Middle frontal gyrus (tissue), 1 donor: ENCODE results near the gene SLC4A9.
A peak's percentile ranks its signal among the peaks of the same experiment; 100 is the strongest.
"Not testable (repeated sequence)": the region's sequence is repeated elsewhere in the genome, so short reads cannot be mapped to it uniquely, and the experiment has no call there.

Experiments used
- DNase-seq: peaks from one replicate; pipeline ENCODE4 v3.0.0-alpha.2; 2015; ENCODE audit warnings: low spot score; ENCODE audit errors: extremely low spot score

The SLC4A9 gene

DNA sequence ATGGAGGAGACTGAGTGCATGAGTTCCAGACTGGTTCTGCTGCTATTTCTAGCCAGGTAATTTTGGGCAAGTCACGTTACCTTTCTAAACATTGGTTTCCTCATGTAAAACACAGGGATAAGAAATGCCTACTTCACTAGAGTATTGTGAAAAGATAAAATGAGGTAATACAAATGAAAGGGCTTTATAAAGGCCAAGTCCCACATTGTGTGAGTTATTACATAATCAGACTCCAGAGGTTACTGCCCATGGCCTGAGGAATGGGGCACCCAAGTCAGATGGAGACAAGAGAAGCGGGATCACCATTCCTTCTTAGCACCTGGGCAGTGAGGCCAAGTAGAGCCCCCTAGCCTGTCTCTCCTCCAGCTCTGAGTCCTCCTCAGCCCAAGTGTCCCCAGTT is 21.1 kb upstream of the SLC4A9 start:
- DNase-seq: no peak

DNA sequence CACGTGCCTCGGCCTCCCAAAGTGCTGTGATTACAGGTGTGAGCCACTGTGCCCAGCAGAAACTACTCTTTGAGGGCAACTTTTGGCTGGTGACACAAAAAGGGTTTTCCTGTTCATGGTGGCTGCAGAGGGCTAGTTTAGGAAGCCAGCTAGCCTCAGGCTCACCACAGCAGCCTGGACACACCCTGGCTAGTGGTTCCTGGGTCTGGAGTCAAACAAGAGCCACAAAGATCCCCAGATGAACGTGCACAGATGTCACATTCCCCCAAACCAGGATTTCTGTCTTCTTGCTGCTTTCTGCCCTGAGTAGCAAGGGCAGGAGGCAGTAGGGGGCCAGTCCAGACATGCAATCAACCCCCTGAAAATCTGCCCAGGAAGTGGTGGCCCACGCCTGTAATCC is 20.4 kb upstream of the SLC4A9 start:
- DNase-seq: no peak

- no peak for DNase-seq
Observed at GRCh38 chr5:140340605-140341121, 19.3 kb upstream of the SLC4A9 start.

- DNase-seq: peak; percentile 63
Observed at GRCh38 chr5:140341591-140341990, 18.4 kb upstream of the SLC4A9 start.

DNA sequence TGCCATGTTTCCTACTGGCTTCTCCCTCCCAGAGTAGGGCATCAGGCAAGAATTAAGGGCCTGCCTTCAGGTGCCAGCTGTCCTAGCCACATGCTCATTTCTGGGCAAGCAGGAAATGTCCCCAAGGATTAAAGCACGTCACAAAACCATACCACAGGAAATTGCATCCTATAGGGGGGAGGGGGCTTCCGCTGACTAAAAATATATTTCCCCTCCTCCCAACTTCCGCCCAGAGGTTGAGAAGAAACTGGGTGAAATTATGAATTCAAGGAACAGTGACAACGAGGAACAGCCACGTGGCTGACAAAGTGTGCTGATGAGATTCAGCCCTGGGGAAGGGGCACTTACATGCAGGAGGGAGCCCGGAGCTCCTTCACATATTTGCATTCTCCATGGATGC is 17.7 kb upstream of the SLC4A9 start:
- no peak for DNase-seq

DNA sequence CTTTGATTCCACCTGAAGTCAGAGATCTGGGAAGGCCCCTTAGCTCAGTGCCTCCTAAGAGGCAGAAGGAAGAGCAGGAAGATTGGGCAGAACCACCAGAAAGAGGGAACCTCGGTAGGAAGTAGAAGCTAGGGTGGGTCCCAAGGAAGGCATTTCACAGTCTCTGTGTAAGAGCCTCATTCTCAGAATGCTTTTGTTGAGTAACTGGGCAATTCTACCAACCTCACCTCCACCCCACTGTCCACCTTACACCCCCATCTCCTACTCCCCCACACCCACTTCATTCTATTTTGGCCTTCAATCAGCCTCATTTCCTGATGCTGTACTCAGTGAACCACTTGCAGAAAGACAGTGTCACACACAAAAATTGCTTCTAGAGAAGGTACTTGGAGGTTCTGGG is 17.1 kb upstream of the SLC4A9 start:
- DNase-seq: no peak

- not testable (repeated sequence) for DNase-seq
Observed at GRCh38 chr5:140343849-140344248, 16.1 kb upstream of the SLC4A9 start.

DNA sequence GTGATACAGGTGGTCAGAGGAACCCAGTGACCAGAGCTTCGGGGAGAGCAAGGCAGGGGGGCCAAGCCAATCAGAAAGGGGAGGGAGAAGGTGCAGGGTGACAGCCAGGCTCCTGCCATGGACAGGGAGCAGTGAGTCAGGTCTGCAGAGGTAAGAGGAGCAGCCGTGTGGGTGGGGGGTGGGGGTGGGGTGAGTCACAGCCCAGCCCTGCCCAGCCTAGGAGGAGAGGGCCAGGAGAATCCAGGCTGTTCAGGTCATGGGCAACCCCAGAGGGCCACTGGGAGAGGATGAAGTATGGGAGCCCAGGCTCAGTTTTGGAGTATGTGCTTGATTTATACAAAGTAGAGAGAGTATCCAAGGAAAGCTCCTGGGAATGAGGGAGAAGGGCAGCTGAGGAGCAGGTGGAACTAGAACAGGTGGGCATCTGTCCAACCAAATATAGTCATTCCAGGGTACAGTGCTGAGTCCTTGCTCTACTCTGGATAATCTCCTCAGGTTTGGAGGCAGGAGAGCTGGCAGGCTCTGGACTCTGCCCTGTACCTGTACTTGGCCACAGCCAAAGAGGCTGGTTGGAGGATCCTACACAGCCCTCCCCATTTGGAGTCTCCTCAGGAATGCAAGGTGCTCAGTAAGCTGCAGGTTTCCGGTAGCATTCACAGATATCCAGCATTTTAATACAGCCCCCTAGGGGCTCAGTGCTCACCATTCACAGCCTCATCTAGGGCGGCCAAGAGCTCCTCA is 15.1 kb upstream of the SLC4A9 start:
- DNase-seq: no peak

DNA sequence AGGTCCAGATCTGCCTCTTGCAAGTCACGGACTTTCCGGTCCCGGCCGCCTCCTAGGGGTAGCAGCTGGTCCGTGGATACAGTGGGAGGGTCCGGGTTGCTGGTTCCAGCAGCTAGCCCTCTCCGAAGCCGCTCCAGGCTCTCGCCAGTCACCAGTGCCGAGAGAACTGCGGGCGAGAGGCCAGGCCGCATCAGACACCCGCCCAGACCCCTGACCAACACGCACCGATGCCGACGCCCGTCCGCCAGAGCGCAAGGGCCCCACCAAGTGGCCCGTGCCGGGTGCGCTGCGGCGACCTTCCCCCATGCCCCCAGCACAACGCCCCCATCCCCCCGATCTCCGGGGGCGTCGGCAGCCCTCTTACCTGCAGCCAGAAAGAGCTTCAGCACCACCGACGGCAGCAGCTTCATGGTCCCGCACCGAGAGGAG is 14.1 kb upstream of the SLC4A9 start:
- DNase-seq: no peak

GRCh38 chr5:140346348-140347221 is 13.4 kb upstream of the SLC4A9 start, which contains the start of gene HBEGF:
HBEGF (minus strand) TSS chr5:140346603; CDS start chr5:140346328, 275 bp downstream.
- DNase-seq: peak; percentile 65

- no peak for DNase-seq
Observed at GRCh38 chr5:140347360-140347759, 12.6 kb upstream of the SLC4A9 start.

GRCh38 chr5:140348104-140348503 is 11.9 kb upstream of the SLC4A9 start:
- DNase-seq: no peak

DNA sequence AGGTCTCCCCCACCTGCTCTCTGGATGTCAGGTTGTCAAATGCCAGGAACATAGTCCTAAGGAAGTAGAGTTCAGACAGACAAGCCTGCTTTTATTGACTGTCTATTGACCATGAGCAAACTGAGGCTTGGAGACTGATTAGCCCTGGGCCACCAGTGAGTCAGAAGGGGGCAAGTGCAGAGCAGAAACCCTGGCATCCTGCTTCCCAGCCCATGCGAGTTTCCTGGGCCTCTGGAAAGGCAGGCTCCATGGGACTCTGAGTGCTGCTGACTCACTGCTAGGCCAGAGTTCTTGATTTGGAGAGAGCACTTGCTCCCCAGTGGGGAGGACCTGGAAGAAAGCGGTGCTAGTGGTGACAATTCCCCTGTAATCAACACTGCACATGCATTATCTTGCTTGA is 10.8 kb upstream of the SLC4A9 start:
- DNase-seq: no peak

- DNase-seq: peak; percentile 66
Observed at GRCh38 chr5:140351609-140352334, 8.2 kb upstream of the SLC4A9 start.

DNA sequence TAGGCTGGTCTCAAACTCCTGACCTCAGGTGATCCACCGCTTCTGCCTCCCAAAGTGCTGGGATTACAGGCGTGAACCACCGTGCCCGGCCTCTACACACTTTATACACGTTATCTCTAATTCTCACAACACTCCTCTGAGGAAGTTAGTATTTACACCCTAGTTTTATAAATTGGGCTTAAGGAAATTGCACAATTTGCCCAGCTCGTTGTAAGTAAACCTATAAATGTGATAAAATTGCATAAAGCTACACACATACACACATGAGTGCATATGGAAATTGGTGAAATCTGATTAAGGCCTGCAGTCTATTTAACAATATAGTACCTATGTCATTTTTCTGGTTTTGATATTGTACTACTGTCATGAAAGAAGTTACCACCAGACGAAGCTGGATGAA is 4.4 kb upstream of the SLC4A9 start:
- DNase-seq: no peak

DNA sequence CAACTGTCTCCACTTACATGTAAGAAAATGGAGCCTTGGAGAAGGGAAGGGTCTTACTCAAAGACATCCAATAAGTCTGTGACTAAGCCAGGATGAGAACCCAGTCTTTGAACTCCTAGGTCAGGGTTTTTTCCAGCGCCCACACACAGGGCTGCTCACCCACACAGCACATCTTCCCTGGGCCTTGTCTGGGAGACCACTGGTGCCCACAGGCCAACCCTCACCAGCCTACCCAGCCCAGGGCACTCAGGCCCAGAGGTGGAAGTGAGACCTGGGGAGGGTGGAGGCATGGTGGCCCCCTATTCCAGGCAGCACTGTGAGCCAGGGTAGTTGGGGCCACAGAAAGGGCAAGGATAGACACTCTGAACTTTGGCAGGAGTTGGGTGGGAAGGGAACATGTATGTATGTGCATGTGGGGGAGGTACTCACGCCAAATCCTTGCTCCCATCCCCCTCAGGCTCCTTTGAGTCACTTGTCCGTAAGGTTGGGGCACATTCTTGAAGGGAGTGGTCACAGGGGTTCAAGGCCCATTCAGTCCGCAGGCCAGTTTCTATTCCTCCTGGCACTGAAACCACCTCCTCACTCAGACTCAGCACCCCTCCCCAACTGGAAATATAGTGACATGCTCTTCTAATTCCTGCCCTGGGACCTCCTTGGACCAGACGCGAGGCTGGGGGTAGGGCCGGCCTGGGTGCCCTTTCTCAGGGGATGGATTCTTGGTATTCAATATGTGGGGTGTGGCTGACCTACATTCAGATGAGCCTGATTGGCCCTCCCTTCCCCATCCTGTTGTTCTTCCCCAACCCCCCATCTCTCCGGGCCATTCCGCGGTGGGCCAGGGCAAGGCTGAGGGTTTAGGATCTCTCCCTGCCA is 2.9 kb upstream of the SLC4A9 start:
- DNase-seq: no peak

GRCh38 chr5:140357726-140358093 is 2.3 kb upstream of the SLC4A9 start:
- DNase-seq: peak; percentile 89

GRCh38 chr5:140358738-140359310 is 1.2 kb upstream of the SLC4A9 start:
- no peak for DNase-seq

DNA sequence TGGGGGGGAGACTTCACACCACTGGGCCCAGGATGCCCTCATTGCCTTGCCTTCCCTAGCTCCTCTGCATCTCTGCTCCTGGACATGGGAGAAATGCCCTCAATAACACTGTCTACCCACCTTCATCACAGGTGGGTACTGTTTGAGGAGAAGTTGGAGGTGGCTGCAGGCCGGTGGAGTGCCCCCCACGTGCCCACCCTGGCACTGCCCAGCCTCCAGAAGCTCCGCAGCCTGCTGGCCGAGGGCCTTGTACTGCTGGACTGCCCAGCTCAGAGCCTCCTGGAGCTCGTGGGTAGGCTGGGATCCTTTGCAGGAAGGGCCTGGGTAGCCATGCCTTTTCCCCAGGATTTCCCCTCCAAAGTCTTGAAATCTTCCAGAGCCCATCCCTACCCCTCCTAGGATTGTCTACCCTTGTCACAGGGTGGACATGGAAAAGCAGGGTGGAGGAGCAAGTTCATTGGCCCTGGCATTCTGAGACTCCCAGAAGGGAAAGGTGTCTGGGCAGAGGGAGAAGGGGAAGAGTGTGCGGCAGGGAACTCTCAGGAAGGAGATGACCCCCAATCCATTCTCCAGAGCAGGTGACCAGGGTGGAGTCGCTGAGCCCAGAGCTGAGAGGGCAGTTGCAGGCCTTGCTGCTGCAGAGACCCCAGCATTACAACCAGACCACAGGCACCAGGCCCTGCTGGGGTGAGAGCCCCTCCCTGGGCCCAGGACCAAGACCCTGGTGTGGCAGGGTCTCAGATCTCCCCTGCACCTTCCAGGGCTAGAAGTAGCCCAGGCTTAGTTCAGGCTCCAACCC is 886 bp downstream of the SLC4A9 start:
- DNase-seq: no peak
